Psoas muscle (tissue), 8 donors: ENCODE results near the gene HES7. TPM values are rescaled to one million over a fixed set of nuclear protein-coding genes. Genes with fewer than 3 reads are reported as not detected.

Source experiments
- ATAC-seq, 4 donors: fragments of 200-7000 bp; cut with Tn5 transposase; one replicate each; pipeline ENCODE4 v1.9.1; 2020; ENCODE audit warnings: moderate library complexity in 3 of 4, mild to moderate bottlenecking in 2 of 4
- DNase-seq, 2 donors: peaks; one replicate each; pipeline ENCODE4 v3.0.0-alpha.2; 2020
- H3K27ac ChIP-seq: fragments of 200-600 bp; one replicate; pipeline ENCODE4 v1.8.0; 2022
- H3K27me3 ChIP-seq, 3 donors: fragments of 200-600 bp in 1 of 3; one replicate each; pipeline versions ENCODE4 v1.6.1 to v1.8.0; 2013 to 2022; ENCODE audit warnings: low read length in 2 of 3, mild to moderate bottlenecking in 2 of 3, moderate library complexity in 1 of 3; ENCODE audit not compliant: insufficient read depth in 3 of 3
- H3K36me3 ChIP-seq, 2 donors: fragments of 200-600 bp in 1 of 2; one replicate each; pipeline versions ENCODE4 v1.6.1 to v1.8.0; 2013 to 2022; ENCODE audit warnings: low read depth in 1 of 2, mild to moderate bottlenecking in 1 of 2, moderate library complexity in 1 of 2; ENCODE audit not compliant: insufficient read depth in 1 of 2
- H3K4me1 ChIP-seq: fragments of 200-600 bp; one replicate; pipeline ENCODE4 v1.8.0; 2022
- H3K4me3 ChIP-seq: fragments of 200-600 bp; one replicate; pipeline ENCODE4 v1.8.0; 2022; ENCODE audit warnings: mild to moderate bottlenecking
- H3K9me3 ChIP-seq: fragments of 200-600 bp; one replicate; pipeline ENCODE4 v1.8.0; 2022
- CTCF ChIP-seq: fragments of 200-600 bp; IDR thresholded peaks from one replicate; pipeline ENCODE4 v1.8.0; 2022; ENCODE audit warnings: antibody characterized with exemption
- WGBS, 3 donors: extraction: QIAGEN DNeasy Blood & Tissue Kit; methylation state at CpG; one replicate each; pipeline versions ENCODE4 v1.1.6 to v1.1.7; 2013; 5-methylcytosine and 5-hydroxymethylcytosine counted together
- intact Hi-C, 2 donors: fragments of 100-400 bp; cut with DNase I; formaldehyde crosslinking; loops; one replicate each; pipeline versions ENCODE4 v1.11.0 to v1.14.2; 2022
- polyA plus RNA-seq, 3 donors: library from polyadenylated mRNA; stranded (reverse); fragments of 200-250 nt; gene quantifications; one replicate each; pipeline ENCODE4 v1.2.3, GENCODE V29; 2013
- total RNA-seq, 4 donors: library from RNA; stranded (reverse); fragmentation: NEBNext Ultra II Directional in 2 of 4; extraction: Animal tissue kit (Norgen Biotek cat#: 25700) in 2 of 4; gene quantifications; one replicate each; pipeline versions ENCODE4 v1.2.1 to v1.2.4, GENCODE V29; 2021 to 2023
- donor health status: healthy with polysubstance abuse.
- donor health status: DM: no; HTN: no; CAD: no; lungs with moderate emphysema.
- donor health status: Bipolar disorder and iron deficiency.
- donor health status: healthy.
- donor health status: DM: yes; HTN: yes; CAD: no.
- donor health status: DM: no; HTN: no; CAD: no.
- donor health status: DM: no; HTN: no; CAD: no.
- donor health status: DM: yes; HTN: yes; CAD: no.

The HES7 gene
- total and polyA plus RNA-seq, 7 donors = 0.10 to 0.30 TPM; not detected in 5

- ATAC-seq = no peak
- intact Hi-C loops = loop anchor here (5.0 to 10.0 kb wide), 2 partner anchors 208 to 364 kb away; no protein-coding TSS in a partner anchor
- 86 to 89% (median 86%) methylated on average over 7 to 8 of the region's 8 CpGs for WGBS, 3 donors
- no peak for TF ChIP-seq CTCF
- DNase-seq = no peak
- H3K4me3 ChIP-seq = no peak overlapping the region
- H3K4me1 ChIP-seq = no peaks in the 10 kb centered on the region
- H3K36me3 ChIP-seq = no peaks in the 10 kb centered on the region
- no peak overlapping the region for H3K27ac ChIP-seq
- H3K27me3 ChIP-seq = peaks cover 0 to 19% (median 1%) of the 10 kb centered on the region in 3 donors
- no peaks in the 10 kb centered on the region for H3K9me3 ChIP-seq
Measured at GRCh38 chr17:8096541-8096940, 27.4 kb downstream of the HES7 start.

GRCh38 chr17:8095361-8095760 lies 28.5 kb downstream of the HES7 start:
- 70 to 72% (median 70%) methylated on average over 6 of the region's 6 CpGs for WGBS, 3 donors
- peaks cover 0 to 20% (median 7%) of the 10 kb centered on the region in 3 donors for H3K27me3 ChIP-seq
- no peaks in the 10 kb centered on the region for H3K9me3 ChIP-seq
- H3K36me3 ChIP-seq = no peaks in the 10 kb centered on the region
- TF ChIP-seq CTCF = no peak
- H3K27ac ChIP-seq = no peak overlapping the region
- no peak for DNase-seq
- ATAC-seq = no peak
- no peak overlapping the region for H3K4me3 ChIP-seq
- H3K4me1 ChIP-seq = no peaks in the 10 kb centered on the region
- intact Hi-C loops = loop anchor here (2.0 to 10.0 kb wide), 3 partner anchors 63 to 363 kb away; no protein-coding TSS in a partner anchor

- no peak for TF ChIP-seq CTCF
- Histone ChIP-seq H3K27ac (no peak overlapping the region), H3K9me3 (no peaks in the 10 kb centered on the region), H3K27me3 (peaks cover 0 to 22% (median 6%) of the 10 kb centered on the region in 3 donors), H3K4me1 (no peaks in the 10 kb centered on the region), H3K4me3 (no peak overlapping the region), H3K36me3 (no peaks in the 10 kb centered on the region)
- ATAC-seq = no peak
- DNase-seq = peak in 1 of 2 donors; percentile 40
- 46 to 53% (median 52%) methylated on average over 9 of the region's 9 CpGs for WGBS, 3 donors
- intact Hi-C loops = loop anchor here in 1 of 2 donors (10.0 kb wide), 1 partner anchor 214 kb away; no protein-coding TSS in a partner anchor
Measured at GRCh38 chr17:8091033-8091687, 32.7 kb downstream of the HES7 start.

GRCh38 chr17:8089728-8090127 lies 34.2 kb downstream of the HES7 start:
- ATAC-seq (no peak), DNase-seq (peak in 1 of 2 donors; percentile 15)
- Histone ChIP-seq H3K4me3 (no peak overlapping the region), H3K27ac (no peak overlapping the region), H3K9me3 (no peaks in the 10 kb centered on the region), H3K36me3 (no peaks in the 10 kb centered on the region), H3K27me3 (peaks cover 0 to 22% (median 6%) of the 10 kb centered on the region in 3 donors), H3K4me1 (no peaks in the 10 kb centered on the region)
- intact Hi-C loops = loop anchor here in 1 of 2 donors (10.0 kb wide), 1 partner anchor 215 kb away; no protein-coding TSS in a partner anchor
- no peak for TF ChIP-seq CTCF
- 62 to 76% (median 64%) methylated on average over 6 of the region's 6 CpGs for WGBS, 3 donors

GRCh38 chr17:8087952-8088230 lies 36.0 kb downstream of the HES7 start:
- H3K4me1 ChIP-seq = no peaks in the 10 kb centered on the region
- WGBS, 3 donors = 58 to 67% (median 62%) methylated on average over 5 of the region's 5 CpGs
- DNase-seq (peak in 1 of 2 donors; percentile 11), ATAC-seq (no peak)
- no peak overlapping the region for H3K27ac ChIP-seq
- H3K4me3 ChIP-seq = no peak overlapping the region
- H3K27me3 ChIP-seq = peaks cover 0 to 35% (median 8%) of the 10 kb centered on the region in 3 donors
- H3K9me3 ChIP-seq = no peaks in the 10 kb centered on the region
- no peaks in the 10 kb centered on the region for H3K36me3 ChIP-seq
- intact Hi-C loops = no loop called here
- TF ChIP-seq CTCF = no peak
